ENCODE data around the gene WDFY2.

Gene WDFY2

GRCh38 chr13:51786425-51787265 lies 202.4 kb downstream of the WDFY2 start:
- TF ChIP-seq, protein P1, sequence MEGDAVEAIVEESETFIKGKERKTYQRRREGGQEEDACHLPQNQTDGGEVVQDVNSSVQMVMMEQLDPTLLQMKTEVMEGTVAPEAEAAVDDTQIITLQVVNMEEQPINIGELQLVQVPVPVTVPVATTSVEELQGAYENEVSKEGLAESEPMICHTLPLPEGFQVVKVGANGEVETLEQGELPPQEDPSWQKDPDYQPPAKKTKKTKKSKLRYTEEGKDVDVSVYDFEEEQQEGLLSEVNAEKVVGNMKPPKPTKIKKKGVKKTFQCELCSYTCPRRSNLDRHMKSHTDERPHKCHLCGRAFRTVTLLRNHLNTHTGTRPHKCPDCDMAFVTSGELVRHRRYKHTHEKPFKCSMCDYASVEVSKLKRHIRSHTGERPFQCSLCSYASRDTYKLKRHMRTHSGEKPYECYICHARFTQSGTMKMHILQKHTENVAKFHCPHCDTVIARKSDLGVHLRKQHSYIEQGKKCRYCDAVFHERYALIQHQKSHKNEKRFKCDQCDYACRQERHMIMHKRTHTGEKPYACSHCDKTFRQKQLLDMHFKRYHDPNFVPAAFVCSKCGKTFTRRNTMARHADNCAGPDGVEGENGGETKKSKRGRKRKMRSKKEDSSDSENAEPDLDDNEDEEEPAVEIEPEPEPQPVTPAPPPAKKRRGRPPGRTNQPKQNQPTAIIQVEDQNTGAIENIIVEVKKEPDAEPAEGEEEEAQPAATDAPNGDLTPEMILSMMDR (conservative IDR thresholded peaks at IDR 0.05) = no peak
- H3K27ac ChIP-seq = peak overlapping the region; percentile 62

DNA sequence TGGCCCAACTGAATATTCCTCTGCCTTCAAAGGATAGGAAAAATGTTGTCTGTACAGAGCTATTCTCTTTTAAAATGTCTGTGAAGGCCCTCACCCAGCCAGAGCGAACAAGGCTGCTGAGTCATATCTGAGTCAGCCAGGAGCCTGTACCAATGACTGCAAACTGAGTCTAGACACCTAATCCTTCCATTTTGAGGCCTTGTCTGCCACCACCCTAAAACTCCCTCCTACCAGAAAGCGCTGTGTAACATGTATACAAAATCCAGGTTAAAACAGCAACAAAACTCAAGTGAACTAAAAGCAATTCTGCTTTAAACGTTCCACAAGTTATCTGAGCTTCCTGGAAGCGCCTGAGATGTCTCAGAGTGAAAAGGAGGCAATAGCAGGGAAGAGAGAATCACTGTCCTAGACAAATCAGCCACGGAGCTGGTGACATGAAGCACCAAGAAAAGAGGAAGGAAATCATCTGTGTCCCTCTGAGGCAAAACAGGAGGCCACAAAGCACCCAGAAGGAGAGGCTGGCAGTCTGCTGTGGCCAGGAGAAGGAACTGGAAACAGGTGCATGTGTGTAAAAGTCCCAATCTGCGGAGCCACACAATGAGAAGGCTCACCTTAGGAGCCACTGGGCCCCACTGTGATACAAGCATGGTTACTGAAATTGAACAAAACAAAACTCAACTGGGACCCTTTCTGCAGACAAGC lies 209.5 kb downstream of the WDFY2 start:
- H3K27ac ChIP-seq = no peak overlapping the region

GRCh38 chr13:51794964-51795363 lies 210.7 kb downstream of the WDFY2 start:
- no peak overlapping the region for H3K27ac ChIP-seq
- TF ChIP-seq, protein P1 (conservative IDR thresholded peaks at IDR 0.05) = no peak

More for the DNA sequence above, 209.5 kb downstream of the WDFY2 start:
- TF ChIP-seq, protein P1 (conservative IDR thresholded peaks at IDR 0.05) = no peak

DNA sequence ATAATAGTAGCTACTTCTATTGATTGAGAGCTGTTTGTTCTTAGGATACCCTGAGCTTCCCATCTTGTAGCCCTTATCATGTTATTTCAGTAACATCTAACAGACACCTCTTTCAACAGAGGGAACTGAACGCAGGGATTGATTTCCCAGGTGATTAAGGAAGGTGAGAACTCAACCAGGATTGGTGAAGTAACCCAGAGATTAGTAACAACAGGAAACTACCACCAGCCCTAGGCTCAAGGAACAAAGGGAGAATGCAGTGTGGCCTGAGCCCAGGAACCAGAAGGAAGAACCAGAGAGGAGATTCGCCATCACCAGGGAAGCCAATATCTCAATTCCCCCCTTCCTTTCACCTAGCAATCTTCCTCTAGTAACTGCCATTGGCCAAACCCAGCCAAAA lies 211.2 kb downstream of the WDFY2 start:
- no peak overlapping the region for H3K27ac ChIP-seq
- TF ChIP-seq, protein P1 (conservative IDR thresholded peaks at IDR 0.05) = no peak

- TF ChIP-seq, protein P1 (conservative IDR thresholded peaks at IDR 0.05) = no peak
- H3K27ac ChIP-seq = no peak overlapping the region
These were observed 212.3 kb downstream of the WDFY2 start for GRCh38 chr13:51796546-51796945.

GRCh38 chr13:51797664-51798488 lies 213.6 kb downstream of the WDFY2 start:
- H3K27ac ChIP-seq = peak overlapping the region; percentile 44
- TF ChIP-seq, protein P1 (conservative IDR thresholded peaks at IDR 0.05) = peak; percentile 80

DNA sequence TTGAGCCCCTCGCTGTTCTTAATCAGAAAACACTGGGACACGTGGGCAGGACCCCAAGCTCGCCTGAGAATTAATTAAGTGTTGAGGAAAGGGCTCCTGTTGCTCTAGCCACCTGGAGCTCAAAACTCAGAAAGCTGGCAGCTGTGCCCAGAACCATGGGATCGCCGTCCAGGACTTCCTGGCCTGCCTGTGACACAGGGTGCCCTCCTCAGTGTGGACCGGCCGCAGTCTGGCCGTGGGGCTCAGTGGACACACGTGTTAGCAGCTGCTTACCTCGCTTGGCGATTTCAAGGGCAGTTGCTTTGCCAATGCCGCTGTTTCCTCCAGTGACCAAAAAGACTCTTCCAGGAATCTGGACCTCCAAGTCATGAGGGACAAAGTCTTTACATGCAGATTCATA lies 215.0 kb downstream of the WDFY2 start:
- TF ChIP-seq, protein P1 (conservative IDR thresholded peaks at IDR 0.05) = no peak
- H3K27ac ChIP-seq = no peak overlapping the region

Data from VCaP (cell line).